ENCODE measurements around the gene OR8J1.
"Not testable (repeated sequence)": the region's sequence is repeated elsewhere in the genome, so short reads cannot be mapped to it uniquely, and the experiment has no call there.

Gene OR8J1, protein sequence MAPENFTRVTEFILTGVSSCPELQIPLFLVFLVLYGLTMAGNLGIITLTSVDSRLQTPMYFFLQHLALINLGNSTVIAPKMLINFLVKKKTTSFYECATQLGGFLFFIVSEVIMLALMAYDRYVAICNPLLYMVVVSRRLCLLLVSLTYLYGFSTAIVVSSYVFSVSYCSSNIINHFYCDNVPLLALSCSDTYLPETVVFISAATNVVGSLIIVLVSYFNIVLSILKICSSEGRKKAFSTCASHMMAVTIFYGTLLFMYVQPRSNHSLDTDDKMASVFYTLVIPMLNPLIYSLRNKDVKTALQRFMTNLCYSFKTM

DNA sequence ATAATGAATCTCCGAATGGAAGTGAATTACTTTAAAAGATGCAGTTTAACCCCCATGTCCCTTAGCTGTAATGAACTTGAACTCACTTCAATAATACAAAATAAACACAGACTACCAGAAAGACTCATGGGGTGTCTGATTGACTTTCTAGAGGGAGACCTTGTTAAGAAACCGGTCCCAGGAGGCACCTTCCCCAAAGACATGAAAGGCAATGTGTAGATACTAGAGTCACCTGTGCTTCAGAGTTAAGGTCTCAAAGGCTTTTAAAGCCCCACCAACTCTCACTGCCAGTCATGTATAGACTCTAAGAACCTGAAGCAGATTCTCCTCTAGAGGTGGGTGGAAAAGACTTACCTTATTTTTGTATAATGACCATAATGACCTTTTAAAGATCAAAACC lies at the start of gene OR8J1:
OR8J1 (plus strand) TSS at position 301 of the 400 bp plus-strand sequence. CDS start 5,956 bp downstream, outside the sequence.
- in situ Hi-C loops (cut with HindIII; ENCODE audit: low sequenced_read_pairs), result no loop called here

DNA sequence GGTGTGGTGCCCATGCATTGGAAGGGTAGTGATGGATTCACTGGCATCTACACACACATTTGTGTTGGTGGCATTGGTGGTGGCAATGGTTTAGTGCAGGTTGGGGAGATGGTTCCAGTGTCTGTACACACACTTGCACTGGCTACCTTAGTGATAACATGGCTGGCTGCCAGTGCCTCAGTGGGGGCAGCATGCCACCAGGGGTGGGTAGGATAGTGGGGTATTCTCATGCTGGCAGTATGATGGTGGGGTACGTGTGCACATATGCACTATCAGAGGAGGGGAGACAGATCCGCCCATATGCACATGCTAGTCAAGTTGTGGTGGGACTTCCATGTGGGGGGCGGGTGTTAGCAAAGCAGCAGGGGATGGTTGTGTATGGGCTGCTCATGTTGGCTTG lies 46.3 kb upstream of the OR8J1 start:
- in situ Hi-C loops (cut with HindIII; ENCODE audit: low sequenced_read_pairs), result no loop called here

DNA sequence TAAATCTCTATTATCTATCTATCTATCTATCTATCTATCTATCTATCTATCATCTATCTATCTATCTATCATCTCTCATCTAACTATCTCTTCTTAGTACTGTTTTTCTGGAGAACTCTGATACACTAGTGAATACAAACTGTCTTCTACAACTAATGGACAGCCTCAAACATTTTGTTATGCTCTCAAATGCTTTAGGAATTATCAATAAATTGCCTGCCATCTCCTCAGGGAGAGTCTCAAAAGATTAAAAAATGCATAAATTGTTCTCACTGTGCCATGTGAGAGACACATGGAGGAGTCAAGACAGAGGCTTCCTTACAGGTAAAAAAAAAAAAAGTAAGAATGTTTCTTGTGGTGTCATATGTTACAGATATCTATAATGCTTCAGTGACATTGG lies 39.2 kb upstream of the OR8J1 start, which contains the start of gene OR8K3:
OR8K3 (plus strand) TSS at position 301 of the 400 bp plus-strand sequence. CDS start 3,163 bp downstream, outside the sequence.
- in situ Hi-C loops (cut with HindIII; ENCODE audit: low sequenced_read_pairs), result no loop called here

DNA sequence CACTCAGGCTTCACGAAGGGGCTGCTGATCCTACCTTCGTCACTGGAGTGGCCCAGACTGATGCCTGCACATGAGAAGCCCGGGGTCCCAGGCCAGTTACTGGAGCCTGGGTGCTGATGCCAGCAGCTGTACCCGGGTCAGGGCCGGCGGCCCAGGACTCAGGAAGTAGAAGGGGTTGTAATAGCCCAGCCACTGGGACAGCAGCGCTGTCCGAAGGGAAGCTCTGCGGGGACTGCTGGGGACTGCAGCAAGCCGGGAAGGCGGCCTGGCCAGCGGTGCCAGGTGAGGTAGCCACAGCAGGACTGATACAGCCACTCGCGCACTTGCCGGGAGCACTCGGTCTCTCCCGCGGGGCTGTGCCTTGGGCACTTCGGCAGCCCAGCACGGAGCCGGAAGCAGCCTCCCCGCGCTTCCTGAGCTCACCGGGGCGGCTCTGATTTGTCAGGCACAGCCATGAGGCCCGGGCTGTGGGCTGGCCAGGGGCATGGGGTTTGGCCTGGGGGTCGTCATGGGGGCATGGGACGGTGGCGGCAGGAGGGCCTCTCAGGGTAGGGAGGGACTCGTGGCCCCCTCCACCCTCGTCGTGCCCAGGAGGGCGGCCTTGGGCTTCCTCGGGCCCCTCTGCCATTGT lies 22.1 kb upstream of the OR8J1 start:
- in situ Hi-C loops (cut with HindIII; ENCODE audit: low sequenced_read_pairs), result no loop called here

DNA sequence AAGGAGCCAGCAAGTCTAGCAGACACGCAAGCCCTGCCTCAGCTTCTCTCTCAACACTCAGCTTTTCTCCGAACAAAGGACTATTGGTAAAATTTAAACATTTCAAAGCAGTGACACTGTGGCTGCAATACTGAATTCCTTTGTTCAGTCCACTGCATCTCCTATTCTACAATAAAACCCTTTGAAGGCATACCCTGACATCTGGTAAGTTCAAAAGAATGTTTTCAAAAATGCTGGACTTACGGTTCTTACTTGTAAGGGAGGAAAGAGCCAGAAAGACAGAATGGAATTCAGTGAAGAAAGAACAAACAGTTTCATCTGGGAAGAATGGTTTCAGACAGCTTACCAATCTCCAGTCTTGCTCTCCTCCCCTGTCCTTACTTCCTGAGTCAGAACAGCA lies 20.9 kb upstream of the OR8J1 start:
- in situ Hi-C loops (cut with HindIII; ENCODE audit: low sequenced_read_pairs), result no loop called here

DNA sequence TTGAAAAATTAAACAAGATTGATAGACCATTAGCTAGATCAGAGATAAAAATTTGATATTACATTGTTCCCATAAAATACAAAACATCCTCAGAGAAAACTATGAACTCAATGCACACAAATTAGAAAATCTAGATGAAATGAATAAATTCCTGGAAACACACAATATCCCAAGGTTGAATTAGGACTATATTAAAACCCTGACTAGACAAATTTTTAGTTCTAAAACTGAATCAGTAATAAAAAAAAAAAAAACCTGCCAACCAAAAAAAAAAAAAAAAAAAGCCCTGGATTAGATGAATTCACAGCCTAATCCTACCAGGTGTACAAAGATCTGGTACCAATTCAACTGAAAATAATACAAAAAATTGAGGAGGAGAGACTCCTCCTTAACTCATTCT lies 13.8 kb upstream of the OR8J1 start:
- in situ Hi-C loops (cut with HindIII; ENCODE audit: low sequenced_read_pairs), result no loop called here

DNA sequence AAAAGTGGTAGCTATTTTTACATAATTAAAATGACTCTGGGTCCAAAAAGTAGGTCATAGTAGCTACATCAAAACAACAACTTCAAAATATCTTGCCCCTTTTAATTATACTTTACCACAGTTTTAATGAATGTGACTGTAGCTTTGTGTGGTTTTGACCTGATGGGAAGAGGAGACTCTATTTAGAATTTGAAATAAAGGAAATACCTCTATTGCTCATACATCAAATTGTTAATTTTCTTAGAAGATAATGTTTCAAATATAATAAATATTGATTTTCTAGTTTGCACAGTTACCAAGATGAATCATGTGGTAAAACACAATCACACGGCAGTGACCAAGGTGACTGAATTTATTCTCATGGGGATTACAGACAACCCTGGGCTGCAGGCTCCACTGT lies 8.4 kb upstream of the OR8J1 start, which contains the start of gene OR8K1:
OR8K1 (plus strand) TSS at position 301 of the 400 bp plus-strand sequence; CDS start at position 301, 0 bp downstream.
- in situ Hi-C loops (cut with HindIII; ENCODE audit: low sequenced_read_pairs), result no loop called here

DNA sequence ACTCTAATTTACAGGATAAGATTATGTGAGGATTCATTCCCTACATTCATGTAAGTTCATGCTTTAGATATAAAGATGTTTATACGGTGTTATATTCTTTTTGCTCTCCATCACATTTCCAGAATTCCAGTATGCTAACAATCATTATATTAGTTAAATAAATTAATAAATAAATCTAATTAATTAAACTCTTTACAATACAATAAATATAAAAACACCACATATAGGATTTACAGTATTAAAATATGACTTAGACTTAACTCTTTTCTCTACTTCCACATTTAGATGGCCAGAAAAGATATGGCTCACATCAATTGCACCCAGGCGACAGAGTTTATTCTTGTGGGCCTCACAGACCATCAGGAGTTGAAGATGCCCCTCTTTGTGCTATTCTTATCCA lies 21.2 kb downstream of the OR8J1 start, which contains the start of gene OR8U1:
OR8U1 (plus strand) TSS at position 301 of the 400 bp plus-strand sequence; CDS start at position 301, 0 bp downstream.
- in situ Hi-C loops (cut with HindIII; ENCODE audit: low sequenced_read_pairs), result no loop called here

DNA sequence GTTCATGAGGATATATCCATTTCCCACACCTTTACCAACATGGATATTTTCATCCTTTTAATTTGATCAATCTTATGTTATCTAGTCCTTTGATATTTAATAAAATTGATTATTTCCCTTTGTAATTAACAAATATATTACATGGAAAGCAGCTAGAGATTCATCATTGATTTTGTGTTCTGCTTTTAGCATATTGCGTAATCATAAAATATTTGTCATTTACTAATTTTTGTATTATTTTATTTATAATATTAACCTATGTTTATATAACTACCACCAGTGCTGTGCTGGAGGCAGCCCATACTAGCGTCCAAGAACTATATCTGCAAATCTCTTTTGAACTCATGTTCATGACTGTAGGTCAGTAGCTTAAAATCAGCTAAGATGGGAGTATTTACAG lies 26.0 kb downstream of the OR8J1 start:
- in situ Hi-C loops (cut with HindIII; ENCODE audit: low sequenced_read_pairs), result no loop called here

DNA sequence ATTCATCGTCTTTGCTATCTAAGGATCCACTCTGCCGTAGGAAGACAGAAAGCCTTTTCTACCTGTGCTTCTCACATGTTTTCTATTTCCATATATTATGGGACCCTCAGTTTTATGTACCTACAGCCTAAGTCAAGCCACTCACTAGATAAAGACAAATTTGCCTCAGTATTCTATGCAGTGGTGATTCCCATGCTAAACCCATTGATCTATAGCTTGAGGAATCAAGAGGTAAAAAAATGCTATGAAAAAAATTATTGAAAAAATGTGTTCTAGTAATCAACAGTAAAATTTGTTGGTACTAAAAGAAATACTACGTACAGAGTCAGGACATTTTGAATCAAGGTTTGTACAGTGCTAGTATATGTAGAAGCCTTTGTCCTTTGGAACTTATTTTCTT lies 40.3 kb downstream of the OR8J1 start:
- in situ Hi-C loops (cut with HindIII; ENCODE audit: low sequenced_read_pairs), result no loop called here

DNA sequence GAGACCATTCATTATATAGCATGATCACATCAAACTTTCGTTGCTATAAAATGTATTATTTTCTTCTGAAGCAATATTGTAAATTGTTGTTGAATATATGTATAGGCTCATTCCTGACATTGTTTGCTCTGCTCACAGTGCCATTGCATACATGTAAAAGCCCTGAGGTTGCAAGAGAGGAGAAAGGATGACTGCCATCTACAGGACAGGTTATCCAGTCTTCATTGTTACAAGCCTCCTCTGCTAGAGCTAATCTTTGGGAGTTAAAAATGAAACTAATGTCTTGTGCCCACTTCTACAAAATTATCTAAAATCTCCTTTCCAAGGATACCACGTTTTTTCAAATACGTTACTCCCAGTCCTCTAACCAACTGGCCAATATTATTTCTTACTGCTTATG lies 42.0 kb downstream of the OR8J1 start:
- in situ Hi-C loops (cut with HindIII; ENCODE audit: low sequenced_read_pairs), result no loop called here

DNA sequence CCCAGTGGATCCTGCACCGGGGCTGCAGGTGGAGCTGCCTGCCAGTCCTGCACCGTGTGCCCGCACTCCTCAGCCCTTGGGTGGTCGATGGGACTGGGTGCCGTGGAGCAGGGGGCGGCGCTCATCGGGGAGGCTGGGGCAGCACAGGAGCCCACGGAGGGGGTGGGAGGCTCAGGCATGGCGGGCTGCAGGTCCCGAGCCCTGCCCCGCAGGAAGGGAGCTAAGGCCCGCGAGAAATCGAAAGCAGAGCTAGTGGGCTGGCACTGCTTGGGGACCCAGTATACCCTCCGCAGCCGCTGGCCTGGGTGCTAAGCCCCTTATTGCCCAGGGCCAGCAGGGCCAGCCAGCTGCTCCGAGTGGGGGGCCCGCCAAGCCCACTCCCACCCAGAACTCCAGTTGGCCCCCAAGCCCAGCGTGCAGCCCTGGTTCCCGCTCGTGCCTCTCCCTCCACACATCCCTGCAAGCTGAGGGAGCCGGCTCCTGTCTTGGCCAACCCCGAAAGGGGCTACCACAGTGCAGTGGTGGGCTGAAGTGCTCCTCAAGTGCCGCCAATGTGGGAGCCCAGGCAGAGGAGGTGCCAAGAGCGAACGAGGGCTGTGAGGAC lies 47.9 kb downstream of the OR8J1 start:
- in situ Hi-C loops (cut with HindIII; ENCODE audit: low sequenced_read_pairs), result not testable (repeated sequence)

DNA sequence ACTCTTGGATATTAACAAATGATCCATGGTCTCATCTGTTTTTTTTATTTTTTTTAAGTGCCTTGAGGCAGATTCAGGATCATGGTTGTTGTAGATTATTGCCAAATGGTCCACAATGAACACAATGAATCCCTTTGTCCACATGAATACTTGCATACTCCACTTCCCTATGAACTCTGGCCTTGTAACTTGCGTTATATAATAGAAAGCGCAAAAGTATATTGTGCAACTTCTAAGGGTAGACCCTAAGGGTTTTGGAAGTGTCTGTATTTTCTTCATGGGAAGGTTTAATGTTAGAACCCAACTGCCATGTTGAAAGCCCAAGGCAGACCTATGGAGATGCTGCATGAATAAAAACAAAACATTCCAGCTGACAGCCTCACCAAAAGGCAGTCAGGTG lies 50.3 kb downstream of the OR8J1 start:
- in situ Hi-C loops (cut with HindIII; ENCODE audit: low sequenced_read_pairs), result no loop called here

DNA sequence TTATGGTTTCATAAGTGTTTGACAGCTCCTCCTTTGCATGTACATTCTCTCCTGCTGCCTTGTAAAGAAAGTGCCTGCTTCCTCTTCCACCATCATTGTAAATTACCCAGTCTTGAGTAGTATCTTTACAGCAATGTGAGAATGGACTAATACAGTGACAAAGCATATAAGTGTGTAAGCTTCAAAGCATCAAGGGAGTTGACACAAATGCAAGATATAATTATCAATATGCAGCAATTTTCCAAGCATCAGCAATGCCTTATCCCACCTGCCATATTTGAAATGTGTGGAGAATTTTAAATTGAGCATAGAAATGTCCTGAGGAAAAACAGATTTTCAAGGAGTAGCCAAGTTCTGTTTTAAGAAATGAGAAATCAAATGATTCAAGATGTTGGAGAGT lies 56.7 kb downstream of the OR8J1 start:
- in situ Hi-C loops (cut with HindIII; ENCODE audit: low sequenced_read_pairs), result no loop called here

Data from endothelial cell of hepatic sinusoid (primary cell).